Measurements from ENCODE around the gene MTHFR. TPM values are rescaled to one million over a fixed set of nuclear protein-coding genes. Genes with fewer than 3 reads are reported as not detected.

MTHFR gene
- total RNA-seq, 1 experiment from 2014 or later = 6.3 TPM

DNA sequence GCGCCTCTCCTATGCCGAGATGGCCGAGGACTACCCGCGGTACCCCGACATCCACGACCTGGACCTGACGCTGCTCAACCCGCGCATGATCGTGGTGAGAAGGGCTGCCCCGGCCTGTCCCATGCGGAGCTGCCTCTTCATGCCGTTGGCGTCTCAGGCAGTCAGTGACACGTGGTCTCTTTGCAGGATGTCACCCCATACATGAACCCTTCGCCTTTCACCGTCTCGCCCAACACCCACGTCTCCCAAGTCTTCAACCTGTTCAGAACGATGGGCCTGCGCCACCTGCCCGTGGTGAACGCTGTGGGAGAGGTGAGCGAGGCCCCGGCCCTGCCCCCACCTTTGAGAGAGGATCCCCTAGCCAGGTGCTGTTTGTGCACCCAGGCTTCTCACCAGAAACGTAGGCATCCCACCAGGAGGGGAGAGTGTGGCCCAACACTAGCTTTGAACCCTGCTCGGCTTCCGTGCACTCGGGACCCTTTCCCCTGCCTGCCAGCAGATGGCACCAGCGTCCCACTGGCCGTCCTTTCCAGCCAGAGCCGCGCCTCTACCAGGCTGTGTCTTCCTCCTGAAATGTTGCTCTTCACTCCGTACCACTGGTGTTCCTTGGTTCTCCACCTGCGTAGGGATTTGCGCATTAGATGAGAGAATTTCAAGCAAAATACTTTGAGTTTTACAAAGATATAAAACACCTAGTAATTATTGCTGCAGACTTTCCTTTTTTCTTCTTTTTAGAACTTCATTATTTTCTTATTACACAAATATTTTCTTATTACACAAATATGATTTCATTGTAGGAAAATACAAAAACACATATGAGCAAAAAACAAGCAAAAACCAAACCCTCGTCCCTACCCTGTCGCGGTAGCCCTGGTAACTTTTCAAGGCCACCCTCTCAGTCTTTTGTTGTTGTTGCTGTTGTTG, 32.8 kb upstream of the MTHFR start:
- Histone ChIP-seq H3K27me3 (replicated peaks) (no peaks in the 10 kb centered on the region), H3K4me3 (no peak overlapping the region), H3K4me1 (replicated peaks) (no peaks in the 10 kb centered on the region), H3K9me3 (replicated peaks) (no peaks in the 10 kb centered on the region), H3K27ac (no peak overlapping the region), H3K36me3 (peaks cover 71% of the 10 kb centered on the region)
- peak; percentile 45 to 70 for DNase-seq (ENCODE audit: low read depth in 1 of 2, low spot score in 2 of 2)

DNA sequence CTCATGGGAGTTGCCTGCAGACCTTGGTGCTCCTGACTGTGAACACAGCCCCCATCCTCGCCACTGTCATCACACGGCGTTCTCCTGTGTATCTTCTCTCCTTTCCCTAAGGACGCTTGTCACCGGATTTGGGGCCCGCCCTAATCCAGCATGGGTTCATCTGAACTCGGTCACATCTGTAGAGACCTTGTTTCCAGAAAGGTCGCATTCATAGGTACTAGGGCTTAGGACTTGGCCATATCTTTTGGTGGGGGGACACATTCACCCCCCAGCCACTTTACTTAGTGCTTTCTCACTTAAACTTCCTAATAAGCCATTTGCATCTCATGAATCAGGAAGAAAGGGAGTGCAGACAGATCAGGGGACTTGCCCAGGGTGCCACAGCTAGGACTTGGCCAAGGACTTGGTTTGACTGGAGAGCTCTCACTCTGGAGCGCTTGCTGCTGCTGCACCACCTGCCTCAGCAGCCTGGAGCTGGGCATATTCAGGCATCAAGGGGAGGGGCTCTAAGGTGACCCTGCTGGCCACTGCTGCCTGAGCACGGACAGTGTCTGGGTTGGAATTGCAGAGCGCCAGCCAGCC, 32.1 kb upstream of the MTHFR start:
- no peak for DNase-seq (ENCODE audit: low read depth in 1 of 2, low spot score in 2 of 2)
- Histone ChIP-seq H3K4me3 (no peak overlapping the region), H3K9me3 (replicated peaks) (no peaks in the 10 kb centered on the region), H3K27ac (no peak overlapping the region), H3K4me1 (replicated peaks) (no peaks in the 10 kb centered on the region), H3K36me3 (peaks cover 78% of the 10 kb centered on the region), H3K27me3 (replicated peaks) (no peaks in the 10 kb centered on the region)

DNA sequence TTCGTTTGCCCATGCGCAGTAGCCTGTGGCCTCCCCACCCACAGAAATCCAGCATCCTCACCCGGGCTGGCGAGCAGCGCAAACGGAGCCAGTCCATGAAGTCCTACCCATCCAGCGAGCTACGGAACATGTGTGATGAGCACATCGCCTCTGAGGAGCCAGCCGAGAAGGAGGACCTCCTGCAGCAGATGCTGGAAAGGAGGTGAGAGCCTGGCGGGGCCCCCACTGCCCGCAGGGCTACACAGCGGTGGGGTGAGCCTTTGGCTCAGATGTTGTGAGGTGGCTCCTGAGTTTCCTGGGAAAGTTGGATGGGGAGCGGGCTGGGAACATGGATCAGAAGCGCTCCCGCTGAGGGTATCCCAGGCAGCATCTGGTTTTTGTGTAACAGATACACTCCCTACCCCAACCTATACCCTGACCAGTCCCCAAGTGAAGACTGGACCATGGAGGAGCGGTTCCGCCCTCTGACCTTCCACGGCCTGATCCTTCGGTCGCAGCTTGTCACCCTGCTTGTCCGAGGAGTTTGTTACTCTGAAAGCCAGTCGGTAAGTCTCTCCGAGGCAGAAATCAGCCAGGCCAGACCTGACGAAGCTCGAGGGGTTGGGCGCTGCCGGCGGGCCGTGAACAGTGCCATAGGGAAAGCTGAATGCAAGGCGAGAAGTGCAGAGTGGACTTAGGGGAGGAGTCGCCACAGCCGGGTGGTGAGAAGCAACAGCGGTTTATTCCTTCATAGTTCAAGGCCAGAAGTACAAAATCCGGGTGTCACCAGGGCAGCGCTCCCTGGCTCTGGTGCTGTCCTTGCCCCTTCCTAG, 31.4 kb upstream of the MTHFR start:
- H3K36me3 ChIP-seq = peaks cover 78% of the 10 kb centered on the region
- H3K4me3 ChIP-seq = no peak overlapping the region
- H3K9me3 ChIP-seq (replicated peaks) = no peaks in the 10 kb centered on the region
- H3K4me1 ChIP-seq (replicated peaks) = no peaks in the 10 kb centered on the region
- no peaks in the 10 kb centered on the region for H3K27me3 ChIP-seq (replicated peaks)
- H3K27ac ChIP-seq = no peak overlapping the region
- no peak for DNase-seq (ENCODE audit: low read depth in 1 of 2, low spot score in 2 of 2)

DNA sequence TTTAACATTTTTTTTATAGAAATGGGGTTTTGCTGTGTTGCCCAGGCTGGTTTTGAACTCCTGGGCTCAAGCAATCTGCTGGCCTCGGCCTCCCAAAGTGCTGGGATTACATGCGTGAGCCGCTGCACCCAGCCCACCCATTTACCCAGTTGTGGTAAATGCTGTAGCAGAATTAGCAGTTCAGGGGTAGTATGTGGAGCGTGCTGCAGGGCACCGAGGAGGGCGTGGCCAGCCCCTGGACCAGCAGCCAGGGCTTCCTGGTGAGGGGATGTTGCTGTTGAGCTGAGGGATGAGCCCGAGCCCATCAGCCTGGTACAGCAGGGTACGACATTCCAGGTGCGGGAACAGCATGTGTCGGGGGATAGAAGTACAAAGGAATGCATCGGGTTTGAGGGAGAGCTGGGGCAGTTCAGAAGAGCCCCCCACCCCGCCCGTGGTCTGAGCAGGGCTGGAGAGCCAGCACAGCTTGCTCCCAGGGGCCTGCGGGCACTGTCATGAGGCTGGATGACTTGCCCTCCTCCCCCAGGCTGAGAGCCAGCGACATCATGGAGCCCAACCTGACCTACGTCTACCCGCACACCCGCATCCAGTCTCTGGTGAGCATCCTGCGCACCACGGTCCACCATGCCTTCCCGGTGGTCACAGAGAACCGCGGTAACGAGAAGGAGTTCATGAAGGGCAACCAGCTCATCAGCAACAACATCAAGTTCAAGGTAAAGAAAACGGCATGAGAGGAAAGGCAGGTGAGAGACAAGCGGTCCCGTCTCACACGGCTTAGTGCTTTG, 29.9 kb upstream of the MTHFR start:
- Histone ChIP-seq H3K27ac (no peak overlapping the region), H3K9me3 (replicated peaks) (no peaks in the 10 kb centered on the region; the same call in 1 of the 2 replicates), H3K27me3 (replicated peaks) (no peaks in the 10 kb centered on the region), H3K36me3 (peaks cover 65% of the 10 kb centered on the region), H3K4me3 (no peak overlapping the region), H3K4me1 (replicated peaks) (no peaks in the 10 kb centered on the region)
- no peak for DNase-seq (ENCODE audit: low read depth in 1 of 2, low spot score in 2 of 2)

DNA sequence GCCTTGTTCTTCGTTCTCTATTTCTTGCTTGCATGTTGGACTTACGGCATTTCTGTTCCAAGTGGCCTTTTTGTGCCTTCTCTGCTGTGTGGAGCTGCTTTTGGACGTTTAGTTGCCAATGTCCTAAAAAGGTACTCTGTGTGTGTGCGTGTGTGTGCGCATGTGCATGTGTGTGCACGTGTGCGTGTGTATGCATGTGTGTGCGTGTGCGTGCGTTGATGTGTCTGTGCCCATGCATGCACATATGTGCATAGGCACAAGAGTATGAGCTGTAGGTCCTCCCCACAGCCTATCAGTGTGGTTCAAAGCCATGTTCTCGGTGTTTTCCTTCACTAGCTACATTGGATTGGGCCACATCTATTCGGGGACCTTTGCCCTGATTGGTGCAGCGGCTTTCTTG, 28.1 kb upstream of the MTHFR start:
- Histone ChIP-seq H3K27me3 (replicated peaks) (no peaks in the 10 kb centered on the region), H3K36me3 (peaks cover 57% of the 10 kb centered on the region), H3K27ac (no peak overlapping the region), H3K4me3 (no peak overlapping the region), H3K9me3 (replicated peaks) (no peaks in the 10 kb centered on the region; the same call in 1 of the 2 replicates), H3K4me1 (replicated peaks) (no peaks in the 10 kb centered on the region)
- no peak for DNase-seq (ENCODE audit: low read depth in 1 of 2, low spot score in 2 of 2)

DNA sequence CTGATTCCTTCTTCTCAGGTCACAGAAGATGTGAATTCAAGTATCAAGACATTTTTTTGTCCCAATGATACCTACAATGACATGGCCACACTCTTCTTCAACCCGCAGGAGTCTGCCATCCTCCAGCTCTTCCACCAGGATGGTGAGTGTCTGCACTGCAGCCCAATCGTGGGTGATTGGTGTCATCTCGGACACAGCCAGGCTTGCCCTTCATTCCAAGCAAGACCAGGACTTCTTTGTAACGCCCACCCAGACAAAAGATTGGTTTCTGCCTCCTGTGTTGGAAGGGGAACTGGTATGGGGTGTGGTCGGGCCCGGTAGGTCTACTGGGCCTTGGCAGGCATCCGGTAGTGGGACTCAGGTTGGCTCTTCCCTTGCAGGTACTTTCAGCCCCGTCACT, 27.7 kb upstream of the MTHFR start:
- Histone ChIP-seq H3K27me3 (replicated peaks) (no peaks in the 10 kb centered on the region), H3K4me1 (replicated peaks) (no peaks in the 10 kb centered on the region), H3K9me3 (replicated peaks) (no peaks in the 10 kb centered on the region; the same call in 1 of the 2 replicates), H3K36me3 (peaks cover 57% of the 10 kb centered on the region), H3K27ac (no peak overlapping the region), H3K4me3 (no peak overlapping the region)
- DNase-seq (ENCODE audit: low read depth in 1 of 2, low spot score in 2 of 2) = no peak

DNA sequence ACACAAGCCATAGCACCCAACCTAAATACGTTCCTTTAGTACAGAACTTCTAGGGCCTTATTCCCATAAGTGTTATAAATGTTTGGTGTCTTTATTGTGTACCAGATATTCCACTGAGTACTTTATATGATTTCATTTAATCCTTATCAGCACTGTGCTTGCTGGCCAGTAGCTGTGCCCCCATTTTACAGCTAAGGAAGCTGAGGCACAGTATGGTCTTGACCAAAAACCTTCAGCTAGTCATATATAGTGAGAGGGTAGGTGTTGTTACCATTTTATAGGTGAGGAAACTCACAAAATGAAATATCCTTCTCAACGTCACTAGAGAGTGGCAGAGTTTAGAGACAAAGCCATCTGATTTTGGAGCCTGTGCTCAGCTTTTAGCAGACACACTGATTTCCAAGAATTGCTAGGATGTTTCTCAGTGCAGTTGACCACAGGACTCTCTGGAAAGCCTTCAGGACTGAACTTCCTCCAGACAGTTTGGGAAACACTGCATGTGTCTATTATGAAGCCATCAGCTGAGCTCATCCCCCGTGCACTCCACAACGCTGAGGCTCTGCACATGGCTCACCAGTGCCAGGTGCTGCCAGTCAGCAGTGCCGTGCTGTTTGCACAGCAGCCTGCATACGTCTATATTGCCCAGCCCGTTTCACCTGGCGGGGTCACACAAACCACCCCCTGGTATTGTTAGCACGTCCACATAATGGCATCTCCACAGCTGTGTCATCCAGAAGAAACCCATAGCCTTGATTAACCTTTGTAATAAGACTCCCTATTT, 26.4 kb upstream of the MTHFR start:
- Histone ChIP-seq H3K27ac (no peak overlapping the region), H3K36me3 (peaks cover 56% of the 10 kb centered on the region), H3K9me3 (replicated peaks) (no peaks in the 10 kb centered on the region; the same call in 1 of the 2 replicates), H3K4me1 (replicated peaks) (no peaks in the 10 kb centered on the region), H3K4me3 (no peak overlapping the region), H3K27me3 (replicated peaks) (no peaks in the 10 kb centered on the region)
- DNase-seq (ENCODE audit: low read depth in 1 of 2, low spot score in 2 of 2) = no peak

DNA sequence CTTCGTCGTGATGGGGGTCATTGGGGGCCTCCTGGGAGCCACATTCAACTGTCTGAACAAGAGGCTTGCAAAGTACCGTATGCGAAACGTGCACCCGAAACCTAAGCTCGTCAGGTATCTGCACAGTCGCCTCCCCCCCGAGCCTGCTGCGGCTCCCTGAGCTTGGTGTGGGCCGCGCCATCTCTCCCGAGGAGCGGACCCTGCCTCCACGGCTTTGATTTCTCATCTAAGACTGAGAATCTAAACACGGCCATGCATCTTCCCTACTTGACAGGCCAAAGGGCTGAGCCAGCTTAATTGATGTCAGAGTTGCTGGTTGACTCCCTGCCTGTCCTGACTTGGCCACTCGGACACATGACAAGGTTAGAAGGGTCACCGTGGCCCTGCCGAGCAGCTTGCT, 22.7 kb upstream of the MTHFR start:
- Histone ChIP-seq H3K36me3 (peaks cover 30% of the 10 kb centered on the region), H3K4me1 (replicated peaks) (no peaks in the 10 kb centered on the region), H3K4me3 (no peak overlapping the region), H3K9me3 (replicated peaks) (no peaks in the 10 kb centered on the region; the same call in 1 of the 2 replicates), H3K27ac (no peak overlapping the region), H3K27me3 (replicated peaks) (no peaks in the 10 kb centered on the region)
- no peak for DNase-seq (ENCODE audit: low read depth in 1 of 2, low spot score in 2 of 2)

DNA sequence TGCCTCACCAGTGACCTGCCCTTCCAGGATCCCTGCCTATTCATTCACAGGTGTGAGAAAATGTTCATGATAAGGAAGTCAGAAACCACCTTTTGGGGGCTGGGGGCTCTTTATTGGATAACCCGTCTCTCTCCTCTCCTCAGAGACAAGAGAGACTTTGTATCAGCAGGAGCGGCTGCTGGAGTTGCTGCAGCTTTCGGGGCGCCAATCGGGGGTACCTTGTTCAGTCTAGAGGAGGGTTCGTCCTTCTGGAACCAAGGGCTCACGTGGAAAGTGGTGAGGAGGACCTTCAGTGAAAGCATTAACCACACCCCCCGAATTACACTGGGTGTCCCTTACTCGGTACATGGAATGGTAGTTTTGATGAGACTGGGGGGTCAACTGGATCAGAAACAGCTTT, 21.2 kb upstream of the MTHFR start:
- Histone ChIP-seq H3K27me3 (replicated peaks) (no peaks in the 10 kb centered on the region), H3K27ac (no peak overlapping the region), H3K4me3 (no peak overlapping the region), H3K4me1 (replicated peaks) (no peaks in the 10 kb centered on the region), H3K9me3 (replicated peaks) (no peaks in the 10 kb centered on the region; the same call in 1 of the 2 replicates), H3K36me3 (peaks cover 34% of the 10 kb centered on the region)
- no peak for DNase-seq (ENCODE audit: low read depth in 1 of 2, low spot score in 2 of 2)

DNA sequence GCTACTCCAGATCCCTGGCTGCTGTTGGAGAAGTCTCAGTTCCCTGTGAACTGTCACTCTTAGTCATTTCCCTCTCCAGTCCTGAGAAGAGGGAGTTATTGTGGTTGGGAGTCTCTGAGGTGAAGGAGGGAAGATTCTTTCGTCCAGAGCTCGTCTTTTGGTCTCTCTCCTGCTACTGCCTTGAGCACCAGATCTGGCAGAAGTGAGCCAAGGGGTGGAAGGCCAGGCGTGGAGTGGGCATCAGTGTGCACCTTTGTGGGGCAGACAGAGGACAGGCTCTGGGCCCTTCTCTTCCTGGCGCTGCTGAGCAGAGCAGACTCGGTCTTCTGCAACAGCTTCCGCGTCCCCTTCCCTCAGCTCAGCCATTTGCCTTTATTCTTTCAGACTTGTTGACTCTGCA, 19.4 kb upstream of the MTHFR start:
- Histone ChIP-seq H3K36me3 (peaks cover 31% of the 10 kb centered on the region), H3K9me3 (replicated peaks) (no peaks in the 10 kb centered on the region), H3K4me1 (replicated peaks) (peaks cover 5% of the 10 kb centered on the region), H3K27me3 (replicated peaks) (no peaks in the 10 kb centered on the region), H3K4me3 (no peak overlapping the region), H3K27ac (no peak overlapping the region)
- no peak for DNase-seq (ENCODE audit: low read depth in 1 of 2, low spot score in 2 of 2)

DNA sequence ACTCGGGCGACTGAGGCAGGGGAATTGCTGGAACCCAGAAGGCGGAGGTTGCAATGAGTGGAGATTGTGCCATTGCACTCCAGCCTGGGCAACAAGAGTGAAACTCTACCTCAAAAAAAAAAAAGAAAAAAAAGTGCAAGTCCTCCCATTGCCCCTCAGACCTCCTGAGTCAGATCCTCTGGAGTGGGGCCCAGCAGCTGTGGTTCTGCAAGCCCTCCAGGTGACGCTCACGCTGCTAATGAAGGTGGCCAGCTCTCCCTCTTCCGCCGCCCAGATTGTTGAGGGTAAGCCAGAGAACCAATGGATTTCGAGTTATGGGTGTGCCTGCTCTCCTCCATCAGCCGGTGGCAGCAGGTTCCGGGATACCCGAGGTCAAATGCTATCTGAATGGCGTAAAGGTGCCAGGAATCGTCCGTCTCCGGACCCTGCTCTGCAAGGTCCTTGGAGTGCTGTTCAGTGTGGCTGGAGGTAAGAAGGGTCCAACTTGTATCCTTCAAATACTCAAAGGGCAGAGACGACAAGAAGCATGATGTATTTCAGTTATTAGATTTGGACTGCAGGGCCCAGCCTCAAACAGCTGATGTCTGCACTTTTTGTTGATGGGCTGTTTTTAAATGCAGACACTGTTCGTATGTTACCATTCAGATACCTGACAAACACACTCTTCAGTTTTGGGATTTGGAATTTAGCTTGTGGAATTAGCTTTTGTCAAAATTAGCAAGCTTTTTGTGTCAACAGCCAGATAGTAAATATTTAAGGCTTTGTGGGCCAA, 17.8 kb upstream of the MTHFR start:
- Histone ChIP-seq H3K27me3 (replicated peaks) (no peaks in the 10 kb centered on the region), H3K4me3 (no peak overlapping the region), H3K9me3 (replicated peaks) (no peaks in the 10 kb centered on the region), H3K4me1 (replicated peaks) (peaks cover 5% of the 10 kb centered on the region), H3K36me3 (peaks cover 24% of the 10 kb centered on the region), H3K27ac (no peak overlapping the region)
- no peak for DNase-seq (ENCODE audit: low read depth in 1 of 2, low spot score in 2 of 2)

DNA sequence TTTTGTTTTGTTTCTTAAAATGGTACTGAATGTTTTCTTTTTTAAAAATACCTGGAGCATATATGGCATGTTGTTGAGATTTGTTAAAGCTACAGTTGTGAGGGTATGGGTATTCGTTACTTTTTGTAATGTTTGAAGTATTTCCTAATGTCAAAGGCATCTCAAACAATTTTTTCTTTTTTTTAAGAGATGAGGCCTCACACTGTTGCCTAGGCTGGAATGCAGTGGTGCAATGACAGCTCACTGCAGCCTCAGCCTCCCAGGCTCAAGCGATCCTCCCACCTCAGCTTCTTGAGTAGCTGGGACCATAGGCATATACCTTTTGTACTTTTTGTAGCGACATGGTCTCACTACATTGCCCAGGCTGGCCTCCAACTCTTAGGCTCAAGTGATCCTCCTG, 16.3 kb upstream of the MTHFR start:
- Histone ChIP-seq H3K9me3 (replicated peaks) (no peaks in the 10 kb centered on the region), H3K27me3 (replicated peaks) (no peaks in the 10 kb centered on the region), H3K4me1 (replicated peaks) (peaks cover 5% of the 10 kb centered on the region), H3K36me3 (peaks cover 26% of the 10 kb centered on the region), H3K27ac (peak overlapping the region; percentile 29; the same call in 1 of the 2 replicates), H3K4me3 (no peak overlapping the region)
- no peak for DNase-seq (ENCODE audit: low read depth in 1 of 2, low spot score in 2 of 2)
